ENCODE measurements around the gene C3orf80.

Gene C3orf80

DNA sequence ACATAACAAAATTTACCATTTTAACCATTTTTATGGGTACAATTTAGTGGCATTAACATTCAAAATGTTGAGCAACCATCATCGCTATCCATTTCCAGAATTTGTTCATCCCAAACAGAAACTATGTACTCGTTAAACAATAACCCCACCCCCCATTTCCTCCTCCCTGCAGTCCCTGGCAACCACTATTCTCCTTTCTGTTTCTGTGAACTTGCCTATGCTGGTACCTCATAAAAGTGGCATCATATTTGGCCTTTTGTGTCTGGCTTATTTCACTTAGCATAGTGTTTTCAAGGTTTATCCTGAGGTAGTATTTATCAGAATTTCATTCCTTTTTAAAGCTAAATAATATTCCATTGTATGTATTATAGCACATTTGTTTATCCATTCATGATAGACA, 32.4 kb downstream of the C3orf80 start:
- no peak for DNase-seq (ENCODE audit: low read depth)
- TF ChIP-seq, protein P1, sequence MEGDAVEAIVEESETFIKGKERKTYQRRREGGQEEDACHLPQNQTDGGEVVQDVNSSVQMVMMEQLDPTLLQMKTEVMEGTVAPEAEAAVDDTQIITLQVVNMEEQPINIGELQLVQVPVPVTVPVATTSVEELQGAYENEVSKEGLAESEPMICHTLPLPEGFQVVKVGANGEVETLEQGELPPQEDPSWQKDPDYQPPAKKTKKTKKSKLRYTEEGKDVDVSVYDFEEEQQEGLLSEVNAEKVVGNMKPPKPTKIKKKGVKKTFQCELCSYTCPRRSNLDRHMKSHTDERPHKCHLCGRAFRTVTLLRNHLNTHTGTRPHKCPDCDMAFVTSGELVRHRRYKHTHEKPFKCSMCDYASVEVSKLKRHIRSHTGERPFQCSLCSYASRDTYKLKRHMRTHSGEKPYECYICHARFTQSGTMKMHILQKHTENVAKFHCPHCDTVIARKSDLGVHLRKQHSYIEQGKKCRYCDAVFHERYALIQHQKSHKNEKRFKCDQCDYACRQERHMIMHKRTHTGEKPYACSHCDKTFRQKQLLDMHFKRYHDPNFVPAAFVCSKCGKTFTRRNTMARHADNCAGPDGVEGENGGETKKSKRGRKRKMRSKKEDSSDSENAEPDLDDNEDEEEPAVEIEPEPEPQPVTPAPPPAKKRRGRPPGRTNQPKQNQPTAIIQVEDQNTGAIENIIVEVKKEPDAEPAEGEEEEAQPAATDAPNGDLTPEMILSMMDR (IDR thresholded peaks at IDR 0.05; ENCODE audit: low read depth, low read length): no peak
- TF ChIP-seq, protein P2, sequence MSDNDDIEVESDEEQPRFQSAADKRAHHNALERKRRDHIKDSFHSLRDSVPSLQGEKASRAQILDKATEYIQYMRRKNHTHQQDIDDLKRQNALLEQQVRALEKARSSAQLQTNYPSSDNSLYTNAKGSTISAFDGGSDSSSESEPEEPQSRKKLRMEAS (IDR thresholded peaks at IDR 0.05; ENCODE audit: low read depth, low read length): no peak
- no peak for TF ChIP-seq POLR2A (IDR thresholded peaks at IDR 0.05; ENCODE audit: extremely low read depth, insufficient read length)
- no peak for TF ChIP-seq MYC (IDR thresholded peaks at IDR 0.05; ENCODE audit: low read depth, low read length)
- no peak overlapping the region for H3K4me3 ChIP-seq (ENCODE audit: low read depth, low read length)

DNA sequence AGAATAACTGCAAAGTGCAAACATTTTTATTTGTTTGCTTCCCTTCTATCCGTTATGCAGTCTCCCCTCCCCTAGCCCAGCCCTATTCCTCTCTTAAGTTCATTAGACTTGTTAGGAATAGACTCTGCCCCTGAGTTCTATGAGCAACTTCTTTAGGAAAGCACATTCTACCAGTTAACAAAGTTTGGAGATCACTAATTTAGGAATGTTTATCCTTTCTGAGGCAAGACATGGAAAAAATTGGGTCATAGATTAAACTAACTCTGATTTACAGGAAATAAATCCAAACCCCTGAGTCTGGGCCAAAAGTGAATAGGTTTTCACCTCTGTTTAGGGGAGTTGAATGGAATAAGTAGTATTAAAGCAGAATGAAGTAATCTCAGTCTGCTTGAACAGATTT, 34.4 kb downstream of the C3orf80 start:
- no peak overlapping the region for H3K4me3 ChIP-seq (ENCODE audit: low read depth, low read length)
- DNase-seq (ENCODE audit: low read depth): no peak
- no peak for TF ChIP-seq POLR2A (IDR thresholded peaks at IDR 0.05; ENCODE audit: extremely low read depth, insufficient read length)
- no peak for TF ChIP-seq MYC (IDR thresholded peaks at IDR 0.05; ENCODE audit: low read depth, low read length)
- TF ChIP-seq, protein P1 (IDR thresholded peaks at IDR 0.05; ENCODE audit: low read depth, low read length): no peak
- TF ChIP-seq, protein P2 (IDR thresholded peaks at IDR 0.05; ENCODE audit: low read depth, low read length): no peak

DNA sequence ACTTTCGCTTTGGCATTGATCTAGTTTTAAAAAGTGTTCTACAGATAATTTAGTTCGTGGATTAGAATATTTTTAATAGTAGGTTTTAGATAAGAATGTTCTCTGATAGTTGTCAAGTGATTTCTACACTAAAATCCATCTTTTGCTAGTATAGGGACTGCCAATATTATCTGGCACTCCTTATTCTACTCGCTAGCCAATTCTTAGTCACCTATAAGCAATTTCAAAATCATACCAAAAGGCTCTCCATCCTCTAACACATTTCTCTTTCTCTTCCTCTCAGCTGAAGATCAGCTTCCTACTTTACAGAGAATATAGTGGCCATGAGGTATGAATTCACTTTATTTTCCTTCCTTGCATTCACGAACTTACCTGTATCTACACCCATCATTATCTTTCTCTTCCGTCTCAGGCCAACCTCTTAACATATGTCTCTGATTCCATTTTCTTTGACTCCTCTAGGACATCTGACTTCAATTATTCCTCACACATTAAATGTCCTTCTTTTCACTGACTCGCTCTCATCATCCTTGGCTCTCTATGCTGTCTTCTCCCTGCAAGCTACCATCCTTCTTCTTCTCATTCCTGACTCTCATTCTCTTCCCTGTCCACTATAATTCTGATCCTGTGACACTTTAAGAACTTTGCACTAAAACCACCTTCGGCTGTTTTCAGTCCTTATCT, 35.5 kb downstream of the C3orf80 start:
- TF ChIP-seq, protein P1 (IDR thresholded peaks at IDR 0.05; ENCODE audit: low read depth, low read length): no peak
- TF ChIP-seq POLR2A (IDR thresholded peaks at IDR 0.05; ENCODE audit: extremely low read depth, insufficient read length): no peak

DNA sequence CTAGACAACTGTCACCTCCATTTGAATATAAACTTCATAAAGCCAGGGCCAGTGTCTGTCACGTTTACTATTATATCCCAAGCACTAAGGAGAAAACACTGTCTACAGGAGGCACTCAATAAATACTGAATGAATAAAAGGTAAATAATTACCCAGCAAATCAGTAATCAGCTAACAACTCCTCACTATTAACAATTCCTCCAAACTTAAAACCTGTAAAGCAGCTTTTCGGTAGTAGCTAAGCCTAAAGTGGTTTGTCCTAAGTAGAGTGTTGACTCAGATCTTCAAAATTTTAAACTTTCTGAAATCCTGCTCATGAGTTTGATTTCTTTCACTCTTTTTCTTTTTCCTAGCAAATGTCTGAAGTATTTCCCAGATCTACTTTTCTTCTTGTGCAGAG, 39.9 kb downstream of the C3orf80 start:
- H3K4me3 ChIP-seq (ENCODE audit: low read depth, low read length): no peak overlapping the region
- TF ChIP-seq MYC (IDR thresholded peaks at IDR 0.05; ENCODE audit: low read depth, low read length) (no peak), POLR2A (IDR thresholded peaks at IDR 0.05; ENCODE audit: extremely low read depth, insufficient read length) (no peak)
- TF ChIP-seq, protein P1 (IDR thresholded peaks at IDR 0.05; ENCODE audit: low read depth, low read length): no peak
- TF ChIP-seq, protein P2 (IDR thresholded peaks at IDR 0.05; ENCODE audit: low read depth, low read length): no peak
- DNase-seq (ENCODE audit: low read depth): no peak

More for the DNA sequence above, 35.5 kb downstream of the C3orf80 start:
- DNase-seq (ENCODE audit: low read depth): no peak
- no peak overlapping the region for H3K4me3 ChIP-seq (ENCODE audit: low read depth, low read length)
